HUES64 (cell line): Measurements from ENCODE around the gene AFF1.
A peak's percentile ranks its signal among the peaks of the same experiment; 100 is the strongest.

ENCODE experiments used
- H3K27ac ChIP-seq: 2 replicates; pipeline ENCODE4 v1.7.0; 2013; ENCODE audit warnings: low read depth, low read length, inconsistent platforms
- H3K27me3 ChIP-seq: 2 replicates; pipeline ENCODE4 v1.6.1; 2013; ENCODE audit warnings: mild to moderate bottlenecking, low read length; ENCODE audit not compliant: insufficient read depth
- H3K36me3 ChIP-seq: 2 replicates; pipeline ENCODE4 v1.6.1; 2013; ENCODE audit warnings: mild to moderate bottlenecking, low read length; ENCODE audit not compliant: insufficient read depth
- H3K4me1 ChIP-seq: 2 replicates; pipeline ENCODE4 v1.6.1; 2013; ENCODE audit warnings: mild to moderate bottlenecking, low read length, moderate library complexity; ENCODE audit not compliant: insufficient read depth
- H3K4me3 ChIP-seq: 2 replicates; pipeline ENCODE4 v1.5.1; 2013; ENCODE audit warnings: mild to moderate bottlenecking, low read length, moderate library complexity
- H3K9ac ChIP-seq: 2 replicates; pipeline ENCODE4 v1.6.1; 2013; ENCODE audit warnings: mild to moderate bottlenecking, low read depth, low read length
- H3K9me3 ChIP-seq: 2 replicates; pipeline ENCODE4 v1.6.1; 2013; ENCODE audit warnings: low read depth, low read length; ENCODE audit not compliant: insufficient read depth
- WGBS: fragments of 150-250, 120-280 bp; methylation state at CpG from one replicate; pipeline ENCODE4 v1.1.7; 2013; ENCODE audit warnings: missing lambda C conversion rate; 5-methylcytosine and 5-hydroxymethylcytosine counted together

Gene AFF1

GRCh38 chr4:86940920-86941460 is 6.2 kb downstream of the AFF1 start:
- Histone ChIP-seq H3K9me3 (no peaks in the 10 kb centered on the region), H3K27ac (no peak overlapping the region), H3K27me3 (no peaks in the 10 kb centered on the region), H3K9ac (no peak overlapping the region), H3K4me3 (no peak overlapping the region), H3K4me1 (peaks cover 54% of the 10 kb centered on the region), H3K36me3 (no peaks in the 10 kb centered on the region)
- WGBS: 97% methylated on average over 15 of the region's 15 CpGs

GRCh38 chr4:86942185-86942666 is 7.4 kb downstream of the AFF1 start:
- no peak overlapping the region for H3K4me3 ChIP-seq
- H3K27me3 ChIP-seq: no peaks in the 10 kb centered on the region
- no peak overlapping the region for H3K27ac ChIP-seq
- H3K9me3 ChIP-seq: no peaks in the 10 kb centered on the region
- WGBS: 95% methylated on average over 1 of the region's 1 CpG
- H3K4me1 ChIP-seq: peaks cover 57% of the 10 kb centered on the region
- H3K9ac ChIP-seq: no peak overlapping the region
- H3K36me3 ChIP-seq: no peaks in the 10 kb centered on the region

DNA sequence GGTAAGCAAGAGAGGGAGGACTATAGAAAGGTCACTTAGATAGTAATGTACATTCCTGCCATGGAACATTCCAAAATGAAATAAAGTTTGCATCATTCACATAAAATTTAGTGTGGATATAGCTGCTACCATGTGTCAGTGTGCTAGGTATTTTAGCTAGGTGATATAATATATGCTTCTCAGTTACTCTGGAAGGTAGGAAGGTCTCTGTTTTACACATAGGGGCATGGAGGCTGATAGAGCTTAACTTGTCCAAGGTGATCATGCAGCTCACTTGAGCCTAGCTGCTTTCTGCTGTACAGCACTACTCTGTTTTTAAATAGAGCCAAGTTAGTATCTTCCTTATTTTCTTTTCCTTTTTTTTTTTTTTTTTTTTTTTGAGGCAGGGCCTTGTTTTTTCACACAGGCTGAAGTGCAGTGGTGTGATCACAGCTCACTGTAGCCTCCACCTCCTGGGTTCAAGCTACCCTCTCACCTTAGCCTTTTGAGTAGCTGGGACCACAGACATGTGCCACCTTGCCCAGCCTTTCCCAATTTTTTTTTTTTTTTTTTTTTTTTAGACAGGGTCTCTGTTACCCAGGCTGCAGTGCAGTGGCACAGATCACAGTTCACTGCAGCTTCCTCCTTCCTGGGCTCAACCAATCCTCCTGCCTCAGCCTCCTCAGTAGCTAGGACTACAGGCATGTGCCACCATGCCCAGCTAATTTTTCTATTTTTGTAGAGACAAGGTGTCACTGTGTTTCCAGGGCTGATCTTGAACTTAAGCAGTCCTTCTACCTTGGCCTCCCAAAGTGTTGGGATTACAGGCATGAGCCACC is 10.4 kb downstream of the AFF1 start:
- Histone ChIP-seq H3K27ac (no peak overlapping the region), H3K9ac (no peak overlapping the region)

GRCh38 chr4:86946868-86947500 is 12.2 kb downstream of the AFF1 start:
- 55% methylated on average over 3 of the region's 3 CpGs for WGBS

More for the DNA sequence above, 10.4 kb downstream of the AFF1 start:
- Histone ChIP-seq H3K9me3 (no peaks in the 10 kb centered on the region), H3K36me3 (no peaks in the 10 kb centered on the region), H3K27me3 (no peaks in the 10 kb centered on the region), H3K4me1 (peaks cover 53% of the 10 kb centered on the region), H3K4me3 (no peak overlapping the region)

DNA sequence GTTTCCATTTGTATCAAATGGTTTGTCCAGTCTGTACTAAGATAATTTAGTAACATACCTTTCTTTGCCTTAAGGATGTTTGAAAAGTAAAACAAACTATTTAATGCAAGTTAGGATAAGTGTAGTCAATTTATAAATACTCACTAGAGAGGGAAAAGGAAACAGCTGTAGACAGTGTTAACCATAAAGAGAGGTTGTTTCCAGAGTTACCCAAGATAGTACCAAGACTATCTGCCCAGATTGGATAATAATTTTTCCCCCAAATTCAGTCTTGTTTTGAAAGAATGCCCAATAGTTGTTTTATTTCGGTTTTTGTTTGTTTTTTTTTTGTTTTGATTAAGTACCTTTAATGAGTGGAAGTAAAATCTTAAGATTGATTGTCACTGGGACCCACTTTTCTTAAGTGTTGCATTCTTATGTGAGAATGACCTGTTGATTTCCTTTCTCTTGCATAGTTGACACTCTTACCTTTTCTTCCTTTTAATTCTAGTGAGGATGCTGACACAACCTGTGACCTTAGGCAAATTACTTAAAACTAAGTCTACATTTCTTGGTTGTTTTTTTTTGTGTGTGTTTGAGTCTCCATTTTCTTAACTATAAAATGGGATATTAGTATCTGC is 12.8 kb downstream of the AFF1 start:
- peak overlapping the region; percentile 25; the same call in 1 of the 2 replicates for H3K4me3 ChIP-seq
- H3K27me3 ChIP-seq: no peaks in the 10 kb centered on the region
- 0 out of 2 replicates have a peak, but pooled peaks cover 3% of the 10 kb centered on the region for H3K36me3 ChIP-seq
- H3K9me3 ChIP-seq: no peaks in the 10 kb centered on the region
- 0% methylated on average over 1 of the region's 1 CpG for WGBS
- peak overlapping the region; percentile 93 for H3K27ac ChIP-seq
- H3K4me1 ChIP-seq: peaks cover 67% of the 10 kb centered on the region
- H3K9ac ChIP-seq: peak overlapping the region; percentile 17

More at GRCh38 chr4:86946868-86947500, 12.2 kb downstream of the AFF1 start:
- peak overlapping the region; percentile 93 for H3K27ac ChIP-seq
- peaks cover 68% of the 10 kb centered on the region for H3K4me1 ChIP-seq
- H3K9me3 ChIP-seq: no peaks in the 10 kb centered on the region
- H3K4me3 ChIP-seq: 0 out of 2 replicates have a peak overlapping the region, but pooled peaks have one; percentile 2
- H3K9ac ChIP-seq: peak overlapping the region; percentile 6
- 0 out of 2 replicates have a peak, but pooled peaks cover 2% of the 10 kb centered on the region for H3K36me3 ChIP-seq
- no peaks in the 10 kb centered on the region for H3K27me3 ChIP-seq

GRCh38 chr4:86948276-86948675 is 13.5 kb downstream of the AFF1 start:
- peak overlapping the region; percentile 17 for H3K9ac ChIP-seq

GRCh38 chr4:86950831-86951525 is 16.2 kb downstream of the AFF1 start:
- H3K4me3 ChIP-seq: no peak overlapping the region
- H3K27ac ChIP-seq: peak overlapping the region; percentile 83
- no peaks in the 10 kb centered on the region for H3K9me3 ChIP-seq
- peak overlapping the region; percentile 32 for H3K9ac ChIP-seq
- WGBS: 51% methylated on average over 10 of the region's 10 CpGs
- H3K4me1 ChIP-seq: peaks cover 72% of the 10 kb centered on the region
- 0 out of 2 replicates have a peak, but pooled peaks cover 8% of the 10 kb centered on the region for H3K36me3 ChIP-seq
- H3K27me3 ChIP-seq: no peaks in the 10 kb centered on the region

More at GRCh38 chr4:86948276-86948675, 13.5 kb downstream of the AFF1 start:
- H3K4me1 ChIP-seq: peaks cover 70% of the 10 kb centered on the region
- H3K9me3 ChIP-seq: no peaks in the 10 kb centered on the region
- H3K27me3 ChIP-seq: no peaks in the 10 kb centered on the region
- H3K4me3 ChIP-seq: peak overlapping the region; percentile 25; the same call in 1 of the 2 replicates
- H3K27ac ChIP-seq: peak overlapping the region; percentile 93
- 0 out of 2 replicates have a peak, but pooled peaks cover 5% of the 10 kb centered on the region for H3K36me3 ChIP-seq
- WGBS: 28% methylated on average over 1 of the region's 1 CpG

DNA sequence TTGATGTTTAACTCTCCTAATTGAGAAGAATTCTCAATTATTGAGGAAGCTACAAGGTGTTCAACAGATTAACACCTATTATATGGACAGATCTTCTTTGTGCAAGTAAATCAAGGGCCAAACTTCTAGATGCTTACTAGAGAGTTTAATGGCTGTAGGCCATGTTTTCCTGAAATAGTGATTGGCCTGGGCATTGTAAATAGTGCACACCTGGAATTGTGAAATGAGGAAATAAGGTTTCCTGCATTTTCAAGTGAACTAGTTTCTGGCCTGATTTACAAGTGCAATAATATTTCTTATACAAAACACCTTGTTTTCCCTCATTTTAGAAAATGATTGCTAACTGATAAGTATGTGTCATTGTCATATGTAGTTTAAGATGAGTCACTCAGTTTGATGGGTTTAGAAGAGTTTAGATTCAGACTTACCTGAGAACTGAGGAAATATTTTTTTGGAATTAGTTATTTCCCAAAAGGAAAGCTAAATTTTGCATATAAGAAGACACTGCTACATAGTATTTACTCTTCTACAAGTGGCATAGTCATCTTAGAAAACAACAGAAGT is 21.2 kb downstream of the AFF1 start:
- H3K9ac ChIP-seq: no peak overlapping the region
- H3K4me1 ChIP-seq: peaks cover 74% of the 10 kb centered on the region
- H3K4me3 ChIP-seq: no peak overlapping the region
- H3K36me3 ChIP-seq: peaks cover 8% of the 10 kb centered on the region; the same call in 1 of the 2 replicates
- no peaks in the 10 kb centered on the region for H3K9me3 ChIP-seq
- H3K27ac ChIP-seq: 0 out of 2 replicates have a peak overlapping the region, but pooled peaks have one; percentile 7
- no peaks in the 10 kb centered on the region for H3K27me3 ChIP-seq

- Histone ChIP-seq H3K9me3 (no peaks in the 10 kb centered on the region), H3K4me3 (no peak overlapping the region), H3K9ac (no peak overlapping the region), H3K27me3 (no peaks in the 10 kb centered on the region), H3K36me3 (peaks cover 5% of the 10 kb centered on the region; the same call in 1 of the 2 replicates), H3K4me1 (peaks cover 75% of the 10 kb centered on the region), H3K27ac (0 out of 2 replicates have a peak overlapping the region, but pooled peaks have one; percentile 46)
- 100% methylated on average over 1 of the region's 1 CpG for WGBS
Measured at GRCh38 chr4:86957215-86957614, 22.4 kb downstream of the AFF1 start.
